VCaP (cell line): ENCODE data around the gene DKKL1.

ENCODE experiments used
- H3K27ac ChIP-seq: fragments of 450-650 bp; 2 replicates; pipeline ENCODE4 v1.5.1; 2017
- CTCF ChIP-seq: fragments of 450-650 bp; conservative IDR thresholded peaks from 2 replicates; pipeline ENCODE4 v1.5.1; 2017; ENCODE audit warnings: mild to moderate bottlenecking, moderate library complexity

DKKL1 gene

GRCh38 chr19:49390131-49390928, 26.7 kb downstream of the DKKL1 start:
- H3K27ac ChIP-seq: no peak overlapping the region
- TF ChIP-seq CTCF: no peak

DNA sequence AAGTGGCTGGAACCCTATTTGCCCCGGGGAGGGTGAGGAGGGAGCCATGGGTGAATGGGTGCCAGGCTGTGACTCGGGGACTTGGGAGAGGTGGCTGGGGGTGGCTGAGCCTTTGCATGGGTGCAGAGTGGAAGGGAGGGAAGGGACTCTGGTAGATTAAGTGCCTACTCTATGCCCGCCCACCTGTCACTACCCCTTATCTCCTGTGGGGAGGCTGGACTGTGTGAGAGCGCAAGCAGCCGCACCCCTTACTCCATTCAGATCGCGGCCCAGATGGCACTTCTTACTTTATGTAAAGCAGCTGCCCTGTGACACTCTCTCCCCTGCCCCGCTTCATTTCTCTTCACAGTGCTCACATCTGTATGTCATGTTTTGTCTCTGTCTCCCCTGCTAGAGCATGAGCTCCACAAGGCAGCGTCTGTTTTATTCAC, 27.3 kb downstream of the DKKL1 start:
- H3K27ac ChIP-seq: no peak overlapping the region
- TF ChIP-seq CTCF: no peak

DNA sequence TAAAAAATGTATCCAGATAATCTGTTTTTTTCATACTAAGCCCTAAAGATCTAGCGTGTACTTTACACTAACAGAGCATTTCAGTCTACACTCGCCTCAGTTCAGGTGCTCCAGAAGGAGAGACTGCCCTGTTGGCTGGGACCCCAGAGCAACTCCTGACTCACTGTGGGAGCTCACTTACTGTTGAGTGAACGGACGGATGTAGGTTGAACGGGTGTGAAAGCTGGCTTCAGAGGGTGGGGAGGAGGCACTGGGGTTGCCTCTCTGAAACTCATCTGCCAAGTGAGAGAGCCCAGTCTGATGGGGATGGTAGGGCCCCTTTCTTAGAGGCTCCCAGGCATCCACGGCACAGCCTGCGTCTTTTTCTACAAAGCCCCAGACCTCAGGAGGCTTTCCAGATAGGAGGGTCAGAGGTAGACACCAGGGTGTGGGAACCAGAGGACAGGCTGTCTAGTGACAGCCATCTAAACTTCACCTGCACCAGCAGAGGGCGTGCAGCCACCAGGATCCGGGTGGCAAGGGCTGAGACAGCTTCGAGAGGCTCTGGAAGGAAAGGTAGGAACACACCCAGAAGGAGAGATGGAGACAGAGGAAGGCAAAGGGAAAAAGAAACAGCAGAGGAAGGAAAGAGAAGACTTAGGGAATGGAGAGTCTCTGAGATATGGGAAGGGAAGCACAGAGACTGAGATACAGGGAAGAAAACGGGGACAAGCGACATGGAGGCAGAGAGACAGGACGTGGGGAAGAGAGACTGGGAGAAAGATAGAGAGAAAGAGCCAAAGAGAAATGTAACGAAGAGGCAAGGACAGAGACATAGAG, 28.1 kb downstream of the DKKL1 start:
- TF ChIP-seq CTCF: peak; percentile 98
- H3K27ac ChIP-seq: no peak overlapping the region

DNA sequence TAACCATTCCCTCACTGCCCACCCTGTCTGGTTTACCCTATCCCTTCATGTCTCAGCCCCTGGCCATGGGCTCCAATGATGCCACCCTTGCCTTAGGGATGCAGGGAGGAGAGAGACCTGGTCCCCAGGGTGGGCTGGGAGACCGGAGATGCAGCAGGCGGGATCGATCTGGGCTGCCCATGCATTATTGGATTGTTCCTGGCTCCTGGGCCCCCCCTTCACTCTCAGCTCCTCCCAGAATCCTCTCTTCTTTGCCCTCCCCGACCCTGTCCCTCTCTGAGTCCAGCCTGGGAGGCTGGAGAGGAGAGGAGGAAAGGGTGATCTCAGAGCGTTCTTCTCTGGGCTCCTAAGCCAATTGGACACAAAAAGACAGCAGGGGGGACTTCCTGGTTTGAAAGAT, 30.2 kb downstream of the DKKL1 start:
- no peak overlapping the region for H3K27ac ChIP-seq
- TF ChIP-seq CTCF: no peak

DNA sequence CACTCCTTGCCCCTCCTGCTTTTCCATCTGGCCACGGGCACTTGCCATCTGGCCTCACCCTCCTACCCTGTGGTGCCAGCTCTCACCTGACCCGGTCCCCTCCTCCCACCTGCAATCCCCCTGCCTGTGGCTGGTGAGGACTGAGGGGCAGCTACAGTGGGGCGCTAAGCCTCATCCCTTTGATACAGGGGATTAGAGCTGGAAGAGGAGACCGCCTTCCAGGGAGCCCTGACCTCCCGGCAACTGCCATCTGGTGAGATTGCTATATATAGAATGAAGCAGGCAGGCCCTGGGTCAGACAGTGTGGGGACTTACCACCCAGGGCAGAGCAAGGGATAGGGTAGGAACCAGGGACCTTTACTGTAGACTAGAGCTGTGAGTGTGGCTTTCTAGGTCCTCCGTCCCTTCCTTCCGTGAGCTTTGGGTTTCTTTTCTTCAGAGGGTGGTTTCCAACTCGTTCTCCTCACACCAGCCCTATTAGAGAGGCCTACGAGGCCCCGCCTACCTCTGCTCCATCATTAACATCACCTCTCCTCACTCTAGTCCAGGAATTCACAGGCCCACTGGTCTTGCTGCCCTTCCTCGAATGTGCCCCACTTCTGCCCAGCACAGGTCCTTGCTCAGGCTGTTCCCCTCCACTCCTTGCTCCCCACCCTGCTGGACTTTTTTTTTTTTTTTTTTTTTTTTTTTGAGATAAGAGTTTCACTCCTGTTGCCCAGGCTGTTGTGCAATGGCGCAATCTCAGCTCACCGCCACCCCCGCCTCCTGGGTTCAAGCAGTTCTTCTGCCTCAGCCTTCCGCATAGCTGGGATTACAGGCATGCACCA, 32.1 kb downstream of the DKKL1 start:
- no peak overlapping the region for H3K27ac ChIP-seq

DNA sequence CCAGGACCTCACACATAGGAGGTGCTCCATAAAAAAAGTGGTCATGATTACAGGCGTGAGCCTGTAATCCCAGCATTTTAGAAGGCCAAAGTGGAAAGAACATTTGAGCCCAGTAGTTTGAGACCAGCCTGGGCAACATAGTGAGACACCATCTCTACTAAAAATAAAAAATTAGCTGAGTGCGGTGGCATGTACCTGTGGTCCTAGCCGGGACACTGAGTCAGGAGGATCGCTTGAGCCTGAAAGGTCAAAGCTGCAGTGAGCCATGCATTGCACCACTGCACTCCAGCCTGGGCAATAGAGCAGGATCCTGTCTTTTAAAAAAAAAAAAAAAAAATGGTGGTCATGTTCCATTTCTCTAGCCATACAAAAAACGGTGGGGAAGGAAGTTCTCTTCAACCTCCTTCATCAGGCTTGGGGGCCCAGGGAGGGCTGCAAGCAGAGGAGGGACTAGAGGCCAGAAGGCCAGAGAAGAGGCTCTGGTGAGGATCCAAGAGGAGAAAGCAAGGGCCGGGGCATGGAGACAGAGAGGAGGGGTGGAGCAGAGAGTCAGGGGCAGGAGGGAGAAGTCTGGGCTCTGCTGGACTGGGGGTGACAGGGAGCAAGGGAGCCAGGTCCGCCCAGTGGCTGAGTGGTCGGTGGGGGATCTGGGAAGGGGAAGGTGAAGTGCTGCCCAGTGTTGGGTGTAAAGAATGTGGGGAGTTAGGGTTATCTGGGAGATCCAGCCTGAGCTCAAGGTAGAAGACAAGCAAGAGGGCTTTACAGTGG, 33.2 kb downstream of the DKKL1 start:
- no peak for TF ChIP-seq CTCF
- H3K27ac ChIP-seq: no peak overlapping the region

More for the DNA sequence above, 32.1 kb downstream of the DKKL1 start:
- no peak for TF ChIP-seq CTCF
